K562 (cell line): ENCODE data around the gene NUP153. TPM values are rescaled to one million over a fixed set of nuclear protein-coding genes. Genes with fewer than 3 reads are reported as not detected.
A peak's percentile ranks its signal among the peaks of the same experiment; 100 is the strongest.

ENCODE experiments used
- CHD2 ChIP-seq: IDR thresholded peaks from 2 replicates; pipeline ENCODE4 v1.6.1; 2011; ENCODE audit warnings: low read depth, low read length
- ETV5 ChIP-seq: sonication (generic); formaldehyde crosslinking; IDR thresholded peaks from 2 replicates; pipeline ENCODE4 v1.4.0; 2020; ENCODE audit warnings: low read depth, mild to moderate bottlenecking, missing genetic modification reagents
- HNRNPL ChIP-seq: fragments of 200-400 bp; formaldehyde crosslinking; IDR thresholded peaks from 2 replicates; pipeline ENCODE4 v1.6.1; 2017; ENCODE audit warnings: low read depth, mild to moderate bottlenecking, low read length
- HSF4 ChIP-seq: fragments of 250-450 bp; sonication (Bioruptor Pico); IDR thresholded peaks from 2 replicates; pipeline ENCODE4 v2.1.2; 2022; ENCODE audit warnings: mild to moderate bottlenecking, moderate library complexity, borderline replicate concordance
- MTF1 ChIP-seq: fragments of 250-450 bp; sonication (Bioruptor Pico); IDR thresholded peaks from 2 replicates; pipeline ENCODE4 v1.9.0; 2021; ENCODE audit warnings: moderate library complexity, mild to moderate bottlenecking, inconsistent platforms, borderline replicate concordance
- NUFIP1 ChIP-seq: fragments of 450-650 bp; IDR thresholded peaks from 2 replicates; pipeline ENCODE4 v1.6.1; 2018; ENCODE audit not compliant: partially characterized antibody
- PHF20 ChIP-seq: fragments of 450-650 bp; IDR thresholded peaks from 2 replicates; pipeline ENCODE4 v1.6.1; 2018; ENCODE audit not compliant: partially characterized antibody
- polyA plus RNA-seq, 8 experiments: library from polyadenylated mRNA; depleted of rRNA in 4 of 8; stranded (reverse) in 5 of 8; unstranded in 3 of 8; fragments of >200 nt; fragmentation: Nextera tagmentation in 2 of 8; fragmentation: Illumina TruSeq in 1 of 8; extraction: Ambion mirVana in 2 of 8; extraction: Trizol in 1 of 8; gene quantifications; 2 replicates each; pipeline versions ENCODE4 v1.2.1 to v1.2.3, GENCODE V29; 2011 to 2014; ENCODE audit warnings: inconsistent platforms in 1 of 8, missing spikeins in 1 of 8
- total RNA-seq, 7 experiments: library from RNA; depleted of rRNA in 6 of 7; stranded (reverse); fragments of >200 nt in 6 of 7; fragmentation: Illumina TruSeq in 2 of 7; extraction: Trizol in 2 of 7; gene quantifications; 2 replicates each; pipeline versions ENCODE4 v1.2.1 to v1.2.3, GENCODE V29; 2011 to 2021; ENCODE audit warnings: low replicate concordance in 1 of 7
- TF ChIP-seq, protein P1 (sequence below): fragments of 250-450 bp; sonication (Bioruptor Pico); IDR thresholded peaks from 2 replicates; pipeline ENCODE4 v1.8.0; 2021; ENCODE audit warnings: moderate library complexity, mild to moderate bottlenecking, inconsistent platforms
- TF ChIP-seq, protein P2 (sequence below): sonication (generic); formaldehyde crosslinking; IDR thresholded peaks from 2 replicates; pipeline ENCODE4 v1.8.0; 2022; ENCODE audit warnings: missing genetic modification reagents, mild to moderate bottlenecking, moderate library complexity, borderline replicate concordance
- TF ChIP-seq, protein P3 (sequence below): fragments of 450-650 bp; IDR thresholded peaks from 2 replicates; pipeline ENCODE4 v1.7.0; 2016; ENCODE audit warnings: borderline replicate concordance
- TF ChIP-seq, protein P4 (sequence below): fragments of 450-650 bp; IDR thresholded peaks from 2 replicates; pipeline ENCODE4 v1.6.1; 2016; ENCODE audit warnings: borderline replicate concordance
- TF ChIP-seq, protein P5 (sequence below): fragments of 450-650 bp; IDR thresholded peaks from 2 replicates; pipeline ENCODE4 v1.6.1; 2014; ENCODE audit warnings: low read depth, mild to moderate bottlenecking, moderate library complexity, borderline replicate concordance
- TF ChIP-seq, protein P6 (sequence below): sonication (generic); formaldehyde crosslinking; IDR thresholded peaks from 2 replicates; pipeline ENCODE4 v1.4.0; 2020; ENCODE audit warnings: mild to moderate bottlenecking, missing genetic modification reagents
- TF ChIP-seq, protein P7 (sequence below): fragments of 450-650 bp; IDR thresholded peaks from 2 replicates; pipeline ENCODE4 v1.6.1; 2016; ENCODE audit warnings: mild to moderate bottlenecking

Gene NUP153
- total and polyA plus RNA-seq, 9 of the 15 experiments (the other 6 are each of a cell fraction or from before 2014, with no cell fraction given): 21.9 to 110 (median 84.8) TPM

DNA sequence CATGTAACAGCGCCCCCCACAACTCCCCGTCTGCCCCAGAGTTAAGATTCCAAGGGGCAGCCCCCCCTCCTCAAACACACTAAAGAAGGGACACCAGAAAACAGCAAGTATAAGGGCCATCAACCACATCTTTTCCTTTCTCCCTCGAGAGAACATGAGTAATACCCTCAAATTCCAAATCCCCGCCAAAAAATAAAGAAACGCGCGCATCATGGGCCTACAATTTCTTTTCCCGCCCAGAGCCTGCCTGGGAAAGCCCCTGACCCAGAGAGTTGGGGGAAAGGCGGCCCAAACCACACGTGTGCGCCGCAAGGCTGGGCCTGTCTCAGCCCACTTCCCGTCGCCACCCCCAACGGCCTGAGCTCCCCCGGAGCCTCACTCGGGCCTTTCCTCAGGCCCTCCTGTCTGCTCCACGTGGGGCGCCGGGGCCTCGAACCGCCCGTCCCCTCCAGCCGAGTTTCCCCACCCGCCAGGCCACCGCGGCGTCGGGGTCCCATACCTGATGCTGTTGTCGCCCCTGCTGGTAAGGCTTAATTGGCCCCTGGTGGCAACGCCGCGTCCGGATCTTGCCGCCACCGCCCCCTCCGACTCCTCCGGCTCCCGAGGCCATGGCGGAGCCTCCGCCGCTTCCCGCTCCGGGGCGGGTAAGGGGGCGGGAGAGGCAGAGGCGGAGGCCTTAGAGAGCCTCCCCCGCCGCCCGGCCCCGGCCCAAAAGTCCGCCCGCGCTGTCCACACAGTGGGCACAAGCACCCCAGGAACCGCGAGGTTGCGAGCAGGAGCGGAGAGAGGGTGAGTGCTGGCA is 746 bp downstream of the NUP153 start (continued):
- TF ChIP-seq, protein P1, sequence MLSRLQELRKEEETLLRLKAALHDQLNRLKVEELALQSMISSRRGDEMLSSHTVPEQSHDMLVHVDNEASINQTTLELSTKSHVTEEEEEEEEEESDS (CRISPR knock-in tag): no peak
- TF ChIP-seq, protein P2, sequence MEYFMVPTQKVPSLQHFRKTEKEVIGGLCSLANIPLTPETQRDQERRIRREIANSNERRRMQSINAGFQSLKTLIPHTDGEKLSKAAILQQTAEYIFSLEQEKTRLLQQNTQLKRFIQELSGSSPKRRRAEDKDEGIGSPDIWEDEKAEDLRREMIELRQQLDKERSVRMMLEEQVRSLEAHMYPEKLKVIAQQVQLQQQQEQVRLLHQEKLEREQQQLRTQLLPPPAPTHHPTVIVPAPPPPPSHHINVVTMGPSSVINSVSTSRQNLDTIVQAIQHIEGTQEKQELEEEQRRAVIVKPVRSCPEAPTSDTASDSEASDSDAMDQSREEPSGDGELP (CRISPR knock-in tag): peak; percentile 78; the same call in 1 of the 2 replicates
- TF ChIP-seq HSF4: no peak
- no peak for TF ChIP-seq PHF20
- peak; percentile 79 for TF ChIP-seq ETV5 (CRISPR knock-in tag)
- TF ChIP-seq HNRNPL: peak; percentile 64; the same call in 1 of the 2 replicates
- TF ChIP-seq, protein P3, sequence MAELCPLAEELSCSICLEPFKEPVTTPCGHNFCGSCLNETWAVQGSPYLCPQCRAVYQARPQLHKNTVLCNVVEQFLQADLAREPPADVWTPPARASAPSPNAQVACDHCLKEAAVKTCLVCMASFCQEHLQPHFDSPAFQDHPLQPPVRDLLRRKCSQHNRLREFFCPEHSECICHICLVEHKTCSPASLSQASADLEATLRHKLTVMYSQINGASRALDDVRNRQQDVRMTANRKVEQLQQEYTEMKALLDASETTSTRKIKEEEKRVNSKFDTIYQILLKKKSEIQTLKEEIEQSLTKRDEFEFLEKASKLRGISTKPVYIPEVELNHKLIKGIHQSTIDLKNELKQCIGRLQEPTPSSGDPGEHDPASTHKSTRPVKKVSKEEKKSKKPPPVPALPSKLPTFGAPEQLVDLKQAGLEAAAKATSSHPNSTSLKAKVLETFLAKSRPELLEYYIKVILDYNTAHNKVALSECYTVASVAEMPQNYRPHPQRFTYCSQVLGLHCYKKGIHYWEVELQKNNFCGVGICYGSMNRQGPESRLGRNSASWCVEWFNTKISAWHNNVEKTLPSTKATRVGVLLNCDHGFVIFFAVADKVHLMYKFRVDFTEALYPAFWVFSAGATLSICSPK: 0 out of 2 replicates have a peak, but pooled peaks have one; percentile 82
- no peak for TF ChIP-seq MTF1 (CRISPR knock-in tag)
- TF ChIP-seq, protein P4, sequence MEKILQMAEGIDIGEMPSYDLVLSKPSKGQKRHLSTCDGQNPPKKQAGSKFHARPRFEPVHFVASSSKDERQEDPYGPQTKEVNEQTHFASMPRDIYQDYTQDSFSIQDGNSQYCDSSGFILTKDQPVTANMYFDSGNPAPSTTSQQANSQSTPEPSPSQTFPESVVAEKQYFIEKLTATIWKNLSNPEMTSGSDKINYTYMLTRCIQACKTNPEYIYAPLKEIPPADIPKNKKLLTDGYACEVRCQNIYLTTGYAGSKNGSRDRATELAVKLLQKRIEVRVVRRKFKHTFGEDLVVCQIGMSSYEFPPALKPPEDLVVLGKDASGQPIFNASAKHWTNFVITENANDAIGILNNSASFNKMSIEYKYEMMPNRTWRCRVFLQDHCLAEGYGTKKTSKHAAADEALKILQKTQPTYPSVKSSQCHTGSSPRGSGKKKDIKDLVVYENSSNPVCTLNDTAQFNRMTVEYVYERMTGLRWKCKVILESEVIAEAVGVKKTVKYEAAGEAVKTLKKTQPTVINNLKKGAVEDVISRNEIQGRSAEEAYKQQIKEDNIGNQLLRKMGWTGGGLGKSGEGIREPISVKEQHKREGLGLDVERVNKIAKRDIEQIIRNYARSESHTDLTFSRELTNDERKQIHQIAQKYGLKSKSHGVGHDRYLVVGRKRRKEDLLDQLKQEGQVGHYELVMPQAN: peak; percentile 94; the same call in 1 of the 2 replicates
- no peak for TF ChIP-seq NUFIP1
- TF ChIP-seq, protein P5, sequence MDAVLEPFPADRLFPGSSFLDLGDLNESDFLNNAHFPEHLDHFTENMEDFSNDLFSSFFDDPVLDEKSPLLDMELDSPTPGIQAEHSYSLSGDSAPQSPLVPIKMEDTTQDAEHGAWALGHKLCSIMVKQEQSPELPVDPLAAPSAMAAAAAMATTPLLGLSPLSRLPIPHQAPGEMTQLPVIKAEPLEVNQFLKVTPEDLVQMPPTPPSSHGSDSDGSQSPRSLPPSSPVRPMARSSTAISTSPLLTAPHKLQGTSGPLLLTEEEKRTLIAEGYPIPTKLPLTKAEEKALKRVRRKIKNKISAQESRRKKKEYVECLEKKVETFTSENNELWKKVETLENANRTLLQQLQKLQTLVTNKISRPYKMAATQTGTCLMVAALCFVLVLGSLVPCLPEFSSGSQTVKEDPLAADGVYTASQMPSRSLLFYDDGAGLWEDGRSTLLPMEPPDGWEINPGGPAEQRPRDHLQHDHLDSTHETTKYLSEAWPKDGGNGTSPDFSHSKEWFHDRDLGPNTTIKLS: peak; percentile 41; the same call in 1 of the 2 replicates
- TF ChIP-seq, protein P6, sequence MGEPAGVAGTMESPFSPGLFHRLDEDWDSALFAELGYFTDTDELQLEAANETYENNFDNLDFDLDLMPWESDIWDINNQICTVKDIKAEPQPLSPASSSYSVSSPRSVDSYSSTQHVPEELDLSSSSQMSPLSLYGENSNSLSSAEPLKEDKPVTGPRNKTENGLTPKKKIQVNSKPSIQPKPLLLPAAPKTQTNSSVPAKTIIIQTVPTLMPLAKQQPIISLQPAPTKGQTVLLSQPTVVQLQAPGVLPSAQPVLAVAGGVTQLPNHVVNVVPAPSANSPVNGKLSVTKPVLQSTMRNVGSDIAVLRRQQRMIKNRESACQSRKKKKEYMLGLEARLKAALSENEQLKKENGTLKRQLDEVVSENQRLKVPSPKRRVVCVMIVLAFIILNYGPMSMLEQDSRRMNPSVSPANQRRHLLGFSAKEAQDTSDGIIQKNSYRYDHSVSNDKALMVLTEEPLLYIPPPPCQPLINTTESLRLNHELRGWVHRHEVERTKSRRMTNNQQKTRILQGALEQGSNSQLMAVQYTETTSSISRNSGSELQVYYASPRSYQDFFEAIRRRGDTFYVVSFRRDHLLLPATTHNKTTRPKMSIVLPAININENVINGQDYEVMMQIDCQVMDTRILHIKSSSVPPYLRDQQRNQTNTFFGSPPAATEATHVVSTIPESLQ (CRISPR knock-in tag): peak; percentile 97
- no peak for TF ChIP-seq CHD2
- TF ChIP-seq, protein P7, sequence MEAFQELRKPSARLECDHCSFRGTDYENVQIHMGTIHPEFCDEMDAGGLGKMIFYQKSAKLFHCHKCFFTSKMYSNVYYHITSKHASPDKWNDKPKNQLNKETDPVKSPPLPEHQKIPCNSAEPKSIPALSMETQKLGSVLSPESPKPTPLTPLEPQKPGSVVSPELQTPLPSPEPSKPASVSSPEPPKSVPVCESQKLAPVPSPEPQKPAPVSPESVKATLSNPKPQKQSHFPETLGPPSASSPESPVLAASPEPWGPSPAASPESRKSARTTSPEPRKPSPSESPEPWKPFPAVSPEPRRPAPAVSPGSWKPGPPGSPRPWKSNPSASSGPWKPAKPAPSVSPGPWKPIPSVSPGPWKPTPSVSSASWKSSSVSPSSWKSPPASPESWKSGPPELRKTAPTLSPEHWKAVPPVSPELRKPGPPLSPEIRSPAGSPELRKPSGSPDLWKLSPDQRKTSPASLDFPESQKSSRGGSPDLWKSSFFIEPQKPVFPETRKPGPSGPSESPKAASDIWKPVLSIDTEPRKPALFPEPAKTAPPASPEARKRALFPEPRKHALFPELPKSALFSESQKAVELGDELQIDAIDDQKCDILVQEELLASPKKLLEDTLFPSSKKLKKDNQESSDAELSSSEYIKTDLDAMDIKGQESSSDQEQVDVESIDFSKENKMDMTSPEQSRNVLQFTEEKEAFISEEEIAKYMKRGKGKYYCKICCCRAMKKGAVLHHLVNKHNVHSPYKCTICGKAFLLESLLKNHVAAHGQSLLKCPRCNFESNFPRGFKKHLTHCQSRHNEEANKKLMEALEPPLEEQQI: no peak
